Psoas muscle (tissue), 8 donors: Measurements from ENCODE around the gene PANK4. TPM values are rescaled to one million over a fixed set of nuclear protein-coding genes. Genes with fewer than 3 reads are reported as not detected.

Experiments used
- ATAC-seq, 4 donors: fragments of 200-7000 bp; cut with Tn5 transposase; one replicate each; pipeline ENCODE4 v1.9.1; 2020; ENCODE audit warnings: moderate library complexity in 3 of 4, mild to moderate bottlenecking in 2 of 4
- DNase-seq, 2 donors: peaks; one replicate each; pipeline ENCODE4 v3.0.0-alpha.2; 2020
- H3K27ac ChIP-seq: fragments of 200-600 bp; one replicate; pipeline ENCODE4 v1.8.0; 2022
- H3K27me3 ChIP-seq, 3 donors: fragments of 200-600 bp in 1 of 3; one replicate each; pipeline versions ENCODE4 v1.6.1 to v1.8.0; 2013 to 2022; ENCODE audit warnings: low read length in 2 of 3, mild to moderate bottlenecking in 2 of 3, moderate library complexity in 1 of 3; ENCODE audit not compliant: insufficient read depth in 3 of 3
- H3K36me3 ChIP-seq, 2 donors: fragments of 200-600 bp in 1 of 2; one replicate each; pipeline versions ENCODE4 v1.6.1 to v1.8.0; 2013 to 2022; ENCODE audit warnings: low read depth in 1 of 2, mild to moderate bottlenecking in 1 of 2, moderate library complexity in 1 of 2; ENCODE audit not compliant: insufficient read depth in 1 of 2
- H3K4me1 ChIP-seq: fragments of 200-600 bp; one replicate; pipeline ENCODE4 v1.8.0; 2022
- H3K4me3 ChIP-seq: fragments of 200-600 bp; one replicate; pipeline ENCODE4 v1.8.0; 2022; ENCODE audit warnings: mild to moderate bottlenecking
- H3K9me3 ChIP-seq: fragments of 200-600 bp; one replicate; pipeline ENCODE4 v1.8.0; 2022
- WGBS, 3 donors: extraction: QIAGEN DNeasy Blood & Tissue Kit; methylation state at CpG; one replicate each; pipeline versions ENCODE4 v1.1.6 to v1.1.7; 2013; 5-methylcytosine and 5-hydroxymethylcytosine counted together
- intact Hi-C, 2 donors: fragments of 100-400 bp; cut with DNase I; formaldehyde crosslinking; loops; one replicate each; pipeline versions ENCODE4 v1.11.0 to v1.14.2; 2022
- polyA plus RNA-seq, 3 donors: library from polyadenylated mRNA; stranded (reverse); fragments of 200-250 nt; gene quantifications; one replicate each; pipeline ENCODE4 v1.2.3, GENCODE V29; 2013
- total RNA-seq, 4 donors: library from RNA; stranded (reverse); fragmentation: NEBNext Ultra II Directional in 2 of 4; extraction: Animal tissue kit (Norgen Biotek cat#: 25700) in 2 of 4; gene quantifications; one replicate each; pipeline versions ENCODE4 v1.2.1 to v1.2.4, GENCODE V29; 2021 to 2023
- TF ChIP-seq, protein P1 (sequence below): fragments of 200-600 bp; IDR thresholded peaks from one replicate; pipeline ENCODE4 v1.8.0; 2022; ENCODE audit warnings: antibody characterized with exemption
- donor health status: healthy with polysubstance abuse.
- donor health status: DM: no; HTN: no; CAD: no; lungs with moderate emphysema.
- donor health status: Bipolar disorder and iron deficiency.
- donor health status: healthy.
- donor health status: DM: yes; HTN: yes; CAD: no.
- donor health status: DM: no; HTN: no; CAD: no.
- donor health status: DM: no; HTN: no; CAD: no.
- donor health status: DM: yes; HTN: yes; CAD: no.

PANK4 gene
- total and polyA plus RNA-seq, 7 donors: 29.0 to 45.1 (median 31.9) TPM

DNA sequence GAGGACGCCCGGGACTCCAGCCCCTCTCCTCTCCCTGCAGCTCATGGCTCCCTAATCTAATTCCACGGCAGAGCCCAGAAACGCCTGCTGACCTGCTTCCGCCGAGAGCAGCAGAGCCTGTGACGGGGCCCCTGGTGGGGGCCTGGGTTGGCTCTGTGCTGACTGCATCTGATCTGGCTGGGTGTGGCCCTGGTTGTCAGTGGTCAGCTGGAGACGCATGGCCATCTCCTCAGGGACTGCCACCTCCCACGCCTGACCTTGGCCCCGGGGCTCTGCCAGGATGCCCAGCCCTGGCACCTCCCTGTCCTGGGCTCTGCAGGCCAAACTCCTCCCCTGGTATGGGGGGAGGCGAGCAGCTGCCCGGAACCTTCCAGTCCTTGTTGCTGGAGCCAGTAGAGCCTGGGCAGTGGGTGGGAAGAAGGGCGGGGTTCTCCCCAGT, 51.4 kb downstream of the PANK4 start:
- DNase-seq (peak in 1 of 2 donors; percentile 62), ATAC-seq (peak; percentile 46 to 79 (median 78))
- no peak overlapping the region for H3K4me3 ChIP-seq
- H3K36me3 ChIP-seq: no peaks in the 10 kb centered on the region
- H3K4me1 ChIP-seq: peaks cover 6% of the 10 kb centered on the region
- intact Hi-C loops: no loop called here
- TF ChIP-seq, protein P1, sequence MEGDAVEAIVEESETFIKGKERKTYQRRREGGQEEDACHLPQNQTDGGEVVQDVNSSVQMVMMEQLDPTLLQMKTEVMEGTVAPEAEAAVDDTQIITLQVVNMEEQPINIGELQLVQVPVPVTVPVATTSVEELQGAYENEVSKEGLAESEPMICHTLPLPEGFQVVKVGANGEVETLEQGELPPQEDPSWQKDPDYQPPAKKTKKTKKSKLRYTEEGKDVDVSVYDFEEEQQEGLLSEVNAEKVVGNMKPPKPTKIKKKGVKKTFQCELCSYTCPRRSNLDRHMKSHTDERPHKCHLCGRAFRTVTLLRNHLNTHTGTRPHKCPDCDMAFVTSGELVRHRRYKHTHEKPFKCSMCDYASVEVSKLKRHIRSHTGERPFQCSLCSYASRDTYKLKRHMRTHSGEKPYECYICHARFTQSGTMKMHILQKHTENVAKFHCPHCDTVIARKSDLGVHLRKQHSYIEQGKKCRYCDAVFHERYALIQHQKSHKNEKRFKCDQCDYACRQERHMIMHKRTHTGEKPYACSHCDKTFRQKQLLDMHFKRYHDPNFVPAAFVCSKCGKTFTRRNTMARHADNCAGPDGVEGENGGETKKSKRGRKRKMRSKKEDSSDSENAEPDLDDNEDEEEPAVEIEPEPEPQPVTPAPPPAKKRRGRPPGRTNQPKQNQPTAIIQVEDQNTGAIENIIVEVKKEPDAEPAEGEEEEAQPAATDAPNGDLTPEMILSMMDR: no peak
- H3K9me3 ChIP-seq: no peaks in the 10 kb centered on the region
- WGBS, 3 donors: 16 to 27% (median 21%) methylated on average over 10 to 13 of the region's 13 CpGs
- no peak overlapping the region for H3K27ac ChIP-seq
- H3K27me3 ChIP-seq: peaks cover 0 to 15% (median 0%) of the 10 kb centered on the region in 3 donors

DNA sequence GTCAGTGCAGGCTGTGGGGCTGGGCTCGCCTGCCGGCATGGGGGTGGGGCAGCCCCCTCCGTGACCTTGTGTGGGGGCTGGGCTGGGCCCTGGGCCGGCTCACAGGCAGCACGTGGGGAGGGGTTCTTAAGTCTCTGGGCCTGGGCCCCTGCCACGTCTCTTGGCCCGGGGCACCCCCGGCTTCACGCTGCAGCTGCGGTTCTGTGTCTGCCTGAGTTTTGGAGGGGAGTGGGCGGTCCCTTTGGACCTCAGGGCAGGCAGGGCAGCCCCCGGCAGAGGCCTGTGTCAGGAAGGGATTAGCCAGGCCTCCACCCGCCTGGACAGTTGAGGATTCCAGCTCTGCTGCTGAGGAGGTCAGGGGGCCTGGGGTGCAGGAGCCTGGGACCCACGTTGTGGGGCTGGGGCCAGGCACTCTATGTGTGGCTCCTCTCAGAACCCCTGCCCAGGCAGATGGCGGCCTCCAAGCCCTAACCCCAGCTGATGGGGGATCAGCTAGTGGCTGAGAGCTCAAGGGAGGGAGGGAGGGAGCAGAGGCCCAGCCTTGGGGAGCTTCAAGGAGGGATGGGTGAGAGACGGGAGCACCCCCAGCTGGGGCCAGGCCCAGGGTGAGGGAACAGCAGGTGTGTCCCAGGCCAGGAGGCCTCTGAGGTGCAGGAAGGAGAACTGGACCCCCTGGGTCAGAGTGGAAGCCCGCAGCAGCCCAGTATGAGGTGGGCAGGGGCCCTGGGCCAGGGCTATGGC, 52.1 kb downstream of the PANK4 start:
- no peak overlapping the region for H3K27ac ChIP-seq
- WGBS, 3 donors: 50 to 60% (median 54%) methylated on average over 17 of the region's 17 CpGs
- TF ChIP-seq, protein P1: no peak
- DNase-seq (no peak), ATAC-seq (no peak)
- peaks cover 6% of the 10 kb centered on the region for H3K4me1 ChIP-seq
- H3K4me3 ChIP-seq: no peak overlapping the region
- no peaks in the 10 kb centered on the region for H3K9me3 ChIP-seq
- intact Hi-C loops: no loop called here
- no peaks in the 10 kb centered on the region for H3K36me3 ChIP-seq
- H3K27me3 ChIP-seq: peaks cover 0 to 21% (median 1%) of the 10 kb centered on the region in 3 donors

DNA sequence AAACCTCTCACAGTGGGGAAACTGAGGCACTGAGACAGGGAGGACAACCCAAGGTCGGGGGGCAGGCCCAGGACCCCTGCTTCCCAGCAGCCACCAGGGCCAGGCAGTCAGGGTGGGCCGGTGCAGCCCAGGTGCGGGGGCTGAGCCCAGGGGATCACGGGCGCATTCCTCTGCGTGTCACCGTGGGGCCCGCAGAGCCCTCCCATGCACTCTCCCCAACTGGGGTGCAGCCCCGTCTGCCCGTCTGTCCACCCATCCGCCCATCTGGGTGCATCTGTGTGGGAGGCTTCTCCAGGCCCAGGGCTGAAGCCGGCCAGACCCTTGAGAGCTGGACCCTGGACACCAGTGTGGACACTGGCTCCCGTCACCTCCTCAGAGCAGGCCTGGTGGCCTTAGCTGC, 53.2 kb downstream of the PANK4 start:
- DNase-seq: no peak
- Histone ChIP-seq H3K36me3 (no peaks in the 10 kb centered on the region), H3K4me1 (peaks cover 6% of the 10 kb centered on the region), H3K27ac (no peak overlapping the region), H3K27me3 (peaks cover 0 to 29% (median 2%) of the 10 kb centered on the region in 3 donors), H3K4me3 (no peak overlapping the region), H3K9me3 (no peaks in the 10 kb centered on the region)
- intact Hi-C loops: no loop called here
- 85 to 89% (median 87%) methylated on average over 7 to 13 of the region's 13 CpGs for WGBS, 3 donors
- no peak for ATAC-seq
- TF ChIP-seq, protein P1: no peak

DNA sequence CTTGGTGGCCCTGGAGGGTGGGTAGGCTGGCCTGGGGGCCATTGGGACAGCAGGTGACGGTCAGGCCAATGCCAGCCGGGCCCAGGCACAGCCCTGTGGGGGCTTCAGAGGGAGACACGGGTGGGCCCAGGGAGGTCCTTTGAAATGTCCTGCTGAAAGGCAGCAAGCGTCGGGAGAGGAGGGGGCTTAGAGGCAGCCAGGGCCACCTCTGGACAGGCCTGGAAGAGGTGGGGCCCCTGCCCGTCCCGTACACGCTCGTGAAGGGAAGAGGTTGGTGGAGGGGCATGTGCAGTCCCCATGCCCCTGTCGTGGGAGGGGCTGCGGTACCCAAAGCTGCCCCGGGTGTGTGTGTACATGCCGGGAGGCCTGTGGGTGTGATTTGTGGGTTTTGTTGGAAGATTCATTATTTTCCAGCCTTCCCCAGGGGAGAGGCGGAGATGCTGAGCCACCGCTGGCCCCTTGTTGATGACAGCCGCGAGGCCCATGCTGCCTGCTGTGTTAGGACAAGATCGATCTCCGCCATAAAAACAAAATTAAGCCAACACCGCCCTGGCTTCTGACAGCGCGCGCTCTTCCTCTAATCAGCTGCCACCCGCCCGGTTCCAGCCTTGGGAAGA, 53.7 kb downstream of the PANK4 start:
- TF ChIP-seq, protein P1: no peak
- H3K27me3 ChIP-seq: peaks cover 0 to 33% (median 2%) of the 10 kb centered on the region in 3 donors
- DNase-seq (no peak), ATAC-seq (no peak)
- no peaks in the 10 kb centered on the region for H3K9me3 ChIP-seq
- H3K27ac ChIP-seq: no peak overlapping the region
- WGBS, 3 donors: 69 to 79% (median 74%) methylated on average over 25 of the region's 25 CpGs
- peaks cover 6% of the 10 kb centered on the region for H3K4me1 ChIP-seq
- no peak overlapping the region for H3K4me3 ChIP-seq
- intact Hi-C loops: no loop called here
- H3K36me3 ChIP-seq: no peaks in the 10 kb centered on the region
